Mucosa of stomach (tissue), 1 donor: ENCODE results near the gene APOL5.
"Not testable (repeated sequence)": the region's sequence is repeated elsewhere in the genome, so short reads cannot be mapped to it uniquely, and the experiment has no call there.

Source experiments
- H3K27me3 ChIP-seq: one replicate; pipeline ENCODE4 v1.7.0; 2013; ENCODE audit warnings: mild to moderate bottlenecking, low read length; ENCODE audit not compliant: control insufficient read depth, insufficient read depth
- H3K36me3 ChIP-seq: one replicate; pipeline ENCODE4 v1.7.0; 2013; ENCODE audit warnings: low read length; ENCODE audit not compliant: control insufficient read depth, insufficient read depth
- H3K4me1 ChIP-seq: one replicate; pipeline ENCODE4 v1.7.0; 2013; ENCODE audit warnings: mild to moderate bottlenecking, low read length; ENCODE audit not compliant: control insufficient read depth, insufficient read depth
- H3K4me3 ChIP-seq: one replicate; pipeline ENCODE4 v1.7.0; 2013; ENCODE audit warnings: low read length
- H3K9ac ChIP-seq: one replicate; pipeline ENCODE4 v1.7.0; 2013; ENCODE audit warnings: mild to moderate bottlenecking, low read length, moderate library complexity
- H3K9me3 ChIP-seq: one replicate; pipeline ENCODE4 v1.7.0; 2013; ENCODE audit warnings: mild to moderate bottlenecking, low read length, moderate library complexity; ENCODE audit not compliant: control insufficient read depth
- donor health status: Pancreatic carcinoma.

Gene APOL5, protein sequence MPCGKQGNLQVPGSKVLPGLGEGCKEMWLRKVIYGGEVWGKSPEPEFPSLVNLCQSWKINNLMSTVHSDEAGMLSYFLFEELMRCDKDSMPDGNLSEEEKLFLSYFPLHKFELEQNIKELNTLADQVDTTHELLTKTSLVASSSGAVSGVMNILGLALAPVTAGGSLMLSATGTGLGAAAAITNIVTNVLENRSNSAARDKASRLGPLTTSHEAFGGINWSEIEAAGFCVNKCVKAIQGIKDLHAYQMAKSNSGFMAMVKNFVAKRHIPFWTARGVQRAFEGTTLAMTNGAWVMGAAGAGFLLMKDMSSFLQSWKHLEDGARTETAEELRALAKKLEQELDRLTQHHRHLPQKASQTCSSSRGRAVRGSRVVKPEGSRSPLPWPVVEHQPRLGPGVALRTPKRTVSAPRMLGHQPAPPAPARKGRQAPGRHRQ

DNA sequence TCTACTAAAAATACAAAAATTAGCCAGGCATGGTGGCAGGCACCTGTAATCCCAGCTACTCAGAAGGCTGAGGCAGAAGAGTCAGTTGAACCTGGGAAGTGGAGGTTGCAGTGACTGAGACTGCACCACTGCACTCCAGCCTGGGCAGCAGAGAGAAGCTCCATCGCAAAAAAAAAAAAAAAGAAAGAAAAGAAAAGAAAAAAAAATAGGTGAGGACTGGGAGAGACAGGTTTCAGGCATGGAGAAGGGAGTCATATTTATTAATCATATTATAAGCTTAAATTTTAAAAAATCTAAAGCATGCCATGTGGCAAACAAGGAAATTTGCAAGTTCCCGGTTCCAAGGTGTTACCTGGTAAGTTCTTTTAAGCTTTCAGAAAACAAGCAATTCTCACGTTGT is at the start of gene APOL5:
TSS of gene APOL5 (plus strand) at position 301 of the 400 bp plus-strand sequence. CDS start at position 301, 0 bp downstream.
- Histone ChIP-seq H3K36me3 (no peaks in the 10 kb centered on the region), H3K9me3 (no peaks in the 10 kb centered on the region), H3K4me1 (no peaks in the 10 kb centered on the region), H3K9ac (no peak within 1 kb of the TSS), H3K27me3 (no peaks in the 10 kb centered on the region), H3K4me3 (no peak within 1 kb of the TSS)

DNA sequence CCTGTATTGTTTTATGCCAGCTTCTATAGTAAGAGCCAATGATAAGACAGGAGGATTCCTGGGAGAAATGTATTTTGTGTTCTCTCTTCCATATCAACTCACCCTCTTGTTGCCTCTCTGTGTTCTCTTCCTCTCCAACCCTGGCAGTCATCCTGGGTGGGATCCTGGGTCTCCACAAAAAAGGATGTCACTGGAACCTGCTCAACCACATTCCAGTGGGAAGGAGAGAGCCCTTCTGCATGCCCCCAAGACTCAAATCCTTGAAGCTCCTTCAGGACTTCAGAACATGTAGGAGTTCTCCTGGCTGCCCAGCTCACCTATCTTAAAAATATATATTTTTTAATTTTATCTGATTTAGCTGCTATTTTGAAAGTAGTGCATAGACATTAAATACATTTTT is 43.3 kb upstream of the APOL5 start:
- Histone ChIP-seq H3K4me1 (no peaks in the 10 kb centered on the region), H3K9ac (no peak overlapping the region), H3K27me3 (no peaks in the 10 kb centered on the region), H3K36me3 (no peaks in the 10 kb centered on the region), H3K9me3 (no peaks in the 10 kb centered on the region), H3K4me3 (no peak overlapping the region)

DNA sequence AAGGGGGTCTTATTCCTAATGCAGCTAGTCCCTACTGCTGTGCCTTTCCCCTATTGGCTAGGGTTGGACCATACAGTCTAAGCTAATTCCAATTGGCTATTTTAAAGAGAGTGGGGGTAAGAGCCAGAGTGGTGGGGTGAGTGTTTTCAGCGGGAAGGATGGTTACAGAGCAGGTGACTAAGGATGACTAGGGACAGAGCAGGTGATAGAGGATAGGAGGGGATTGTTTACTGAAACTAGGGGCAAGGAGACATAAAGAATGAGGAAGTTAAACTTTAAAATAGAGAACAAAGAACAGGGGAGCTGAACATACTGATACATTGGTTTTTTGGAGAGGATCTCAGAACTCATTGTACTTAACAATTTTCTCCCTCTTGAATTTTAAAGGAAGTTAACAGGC is 41.6 kb upstream of the APOL5 start:
- H3K4me3 ChIP-seq, H3K4me1 ChIP-seq, H3K36me3 ChIP-seq, H3K9me3 ChIP-seq, H3K27me3 ChIP-seq, H3K9ac ChIP-seq: not testable (repeated sequence)

DNA sequence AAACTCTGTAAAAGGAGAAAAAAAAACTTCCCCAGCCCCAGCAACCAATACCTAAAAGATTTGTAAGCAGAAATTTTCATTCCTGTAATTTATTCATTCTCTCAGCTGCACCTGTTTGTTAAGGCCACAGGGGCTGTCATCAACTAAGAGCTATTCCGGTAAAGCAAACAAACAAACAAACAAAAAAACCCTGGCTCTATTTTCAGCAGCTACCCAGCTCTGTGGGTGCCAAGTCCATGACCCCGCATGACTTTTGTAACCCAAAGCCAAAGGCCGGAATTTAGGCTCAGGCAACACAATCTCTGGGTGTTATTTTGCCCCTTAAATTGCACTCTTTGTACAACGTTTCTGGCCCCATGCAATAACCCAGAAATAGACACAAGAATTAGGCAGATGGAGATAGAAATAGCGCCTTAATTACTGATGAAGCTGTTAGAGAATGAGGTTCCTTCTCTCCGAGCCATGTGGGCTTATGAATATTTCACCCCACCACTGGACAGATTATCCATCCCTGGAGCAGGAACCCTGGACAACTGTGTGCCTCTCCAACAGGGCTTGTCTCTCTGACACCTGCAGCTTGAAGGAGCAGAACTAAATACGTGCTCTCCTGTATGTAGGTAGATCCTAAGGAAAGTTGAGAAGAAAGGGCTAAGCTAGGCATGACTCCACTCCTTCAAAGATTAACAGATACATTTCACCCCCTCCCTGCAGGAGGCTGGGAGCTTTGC is 40.0 kb upstream of the APOL5 start:
- no peaks in the 10 kb centered on the region for H3K27me3 ChIP-seq
- H3K4me3 ChIP-seq, result no peak overlapping the region
- no peak overlapping the region for H3K9ac ChIP-seq
- H3K9me3 ChIP-seq, result no peaks in the 10 kb centered on the region
- no peaks in the 10 kb centered on the region for H3K36me3 ChIP-seq
- H3K4me1 ChIP-seq, result no peaks in the 10 kb centered on the region

DNA sequence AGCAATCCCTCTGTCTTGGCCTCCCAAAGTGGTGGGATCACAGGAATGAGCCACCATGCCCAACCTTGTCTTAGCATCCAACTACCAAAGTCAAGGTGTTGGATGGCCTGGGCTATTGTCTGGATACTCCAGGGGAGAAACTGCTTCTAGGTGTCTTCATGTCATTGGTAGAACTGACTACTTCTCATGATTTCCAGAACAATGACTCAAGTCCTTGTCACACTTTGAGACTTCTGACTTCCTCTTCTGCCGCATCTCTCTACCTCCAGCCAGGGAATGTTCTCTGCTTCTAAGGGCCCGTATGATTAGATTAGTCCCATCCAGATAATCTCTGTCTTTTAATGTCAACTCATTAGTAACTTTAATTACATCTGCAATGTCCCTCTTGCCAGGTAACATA is 38.8 kb upstream of the APOL5 start:
- Histone ChIP-seq H3K9ac (no peak overlapping the region), H3K4me1 (no peaks in the 10 kb centered on the region), H3K9me3 (no peaks in the 10 kb centered on the region), H3K4me3 (no peak overlapping the region), H3K27me3 (no peaks in the 10 kb centered on the region), H3K36me3 (no peaks in the 10 kb centered on the region)

DNA sequence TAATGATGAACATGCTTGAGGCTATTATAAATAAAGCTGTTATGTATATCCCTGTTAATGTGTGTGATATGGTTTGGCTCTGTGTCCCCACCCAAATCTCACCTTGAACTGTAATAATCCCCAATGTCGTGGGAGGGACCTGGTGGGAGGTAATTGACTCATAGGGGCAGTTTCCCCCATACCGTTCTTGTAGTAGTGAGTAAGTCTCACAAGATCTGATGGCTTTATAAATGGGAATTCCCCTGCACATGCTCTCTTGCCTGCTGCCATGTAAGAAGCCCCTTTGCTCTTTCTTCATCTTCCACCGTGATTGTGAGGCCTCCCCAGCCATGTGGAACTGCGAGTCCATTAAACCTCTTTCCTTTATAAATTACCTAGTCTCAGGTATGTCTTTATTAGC is 38.2 kb upstream of the APOL5 start:
- not testable (repeated sequence) for H3K36me3 ChIP-seq, H3K4me1 ChIP-seq

DNA sequence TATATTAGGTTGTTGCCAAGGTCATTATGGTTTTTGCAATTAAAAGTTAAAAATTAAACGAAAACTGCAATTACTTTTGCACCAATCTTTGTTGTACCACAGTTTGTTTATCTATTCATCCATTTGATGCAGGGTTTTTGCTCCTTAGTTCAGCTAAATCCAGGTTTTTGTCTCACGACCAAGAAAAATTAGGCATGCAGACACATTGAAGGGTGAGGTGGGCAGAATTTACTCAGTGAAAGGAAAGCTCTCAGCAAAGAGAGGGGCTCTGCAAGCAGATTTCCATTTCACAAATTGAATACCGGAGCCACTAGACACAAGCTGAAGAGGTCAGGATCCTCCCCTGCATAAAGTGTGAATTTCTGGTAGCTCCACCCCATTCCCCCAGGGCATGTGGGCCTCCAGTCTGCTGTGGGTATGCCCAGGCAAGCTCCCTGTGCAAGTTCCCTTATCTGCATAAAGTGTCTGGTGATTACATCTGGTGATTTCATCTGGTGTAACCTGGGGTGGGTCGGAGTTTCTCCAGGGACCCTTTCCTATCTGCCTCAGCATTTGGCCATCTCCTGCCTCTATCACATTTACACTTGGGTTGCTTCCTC is 36.1 kb upstream of the APOL5 start:
- H3K4me1 ChIP-seq, result no peaks in the 10 kb centered on the region

More for the DNA sequence above, 38.2 kb upstream of the APOL5 start:
- not testable (repeated sequence) for H3K9me3 ChIP-seq, H3K9ac ChIP-seq, H3K4me3 ChIP-seq, H3K27me3 ChIP-seq

DNA sequence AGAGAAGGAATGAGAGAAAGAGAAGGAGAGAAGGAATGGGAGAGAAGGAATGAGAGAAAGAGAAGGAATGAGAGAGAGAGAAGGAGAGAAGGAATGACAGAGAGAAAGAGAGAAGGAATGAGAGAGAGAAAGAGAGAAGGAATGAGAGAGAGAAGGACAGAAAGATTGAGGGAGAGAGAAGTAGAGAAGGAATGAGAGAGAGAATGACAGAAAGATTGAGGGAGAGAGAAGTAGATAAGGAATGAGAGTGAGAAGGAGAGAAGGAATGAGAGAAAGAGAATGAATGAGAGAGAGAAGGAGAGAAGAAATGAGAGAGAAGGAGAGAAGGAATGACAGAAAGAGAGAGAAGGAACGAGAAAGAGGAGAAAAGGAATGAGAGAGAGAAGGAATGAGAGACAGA is 34.1 kb upstream of the APOL5 start:
- no peaks in the 10 kb centered on the region for H3K36me3 ChIP-seq
- no peaks in the 10 kb centered on the region for H3K4me1 ChIP-seq
- no peak overlapping the region for H3K9ac ChIP-seq
- no peaks in the 10 kb centered on the region for H3K9me3 ChIP-seq
- H3K4me3 ChIP-seq, result no peak overlapping the region
- H3K27me3 ChIP-seq, result no peaks in the 10 kb centered on the region

More for the DNA sequence above, 36.1 kb upstream of the APOL5 start:
- Histone ChIP-seq H3K36me3 (no peaks in the 10 kb centered on the region), H3K9ac (no peak overlapping the region), H3K27me3 (no peaks in the 10 kb centered on the region), H3K4me3 (no peak overlapping the region), H3K9me3 (no peaks in the 10 kb centered on the region)

DNA sequence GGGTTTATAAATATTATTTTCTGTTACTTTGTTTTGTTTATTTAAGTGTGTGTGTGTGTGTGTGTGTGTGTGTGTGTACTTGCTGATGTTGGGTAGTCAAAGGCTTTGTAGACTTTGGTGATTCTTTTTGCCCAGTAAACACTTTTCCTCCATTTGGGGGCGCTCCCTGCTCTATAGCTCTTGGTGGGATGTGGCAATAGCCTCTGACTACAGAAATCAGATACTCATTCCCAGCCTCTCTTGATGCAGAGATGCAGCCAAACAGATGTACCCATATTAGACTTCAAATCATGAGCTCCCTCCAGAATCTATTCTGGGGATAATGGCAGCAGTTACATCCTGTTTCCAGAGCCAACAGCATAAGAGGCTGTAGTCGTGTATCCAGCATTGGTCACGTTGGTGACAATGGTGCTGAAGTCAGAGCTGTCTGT is 33.4 kb upstream of the APOL5 start:
- no peaks in the 10 kb centered on the region for H3K9me3 ChIP-seq
- H3K36me3 ChIP-seq, result no peaks in the 10 kb centered on the region
- no peaks in the 10 kb centered on the region for H3K27me3 ChIP-seq
- no peak overlapping the region for H3K9ac ChIP-seq
- H3K4me3 ChIP-seq, result no peak overlapping the region
- no peaks in the 10 kb centered on the region for H3K4me1 ChIP-seq

DNA sequence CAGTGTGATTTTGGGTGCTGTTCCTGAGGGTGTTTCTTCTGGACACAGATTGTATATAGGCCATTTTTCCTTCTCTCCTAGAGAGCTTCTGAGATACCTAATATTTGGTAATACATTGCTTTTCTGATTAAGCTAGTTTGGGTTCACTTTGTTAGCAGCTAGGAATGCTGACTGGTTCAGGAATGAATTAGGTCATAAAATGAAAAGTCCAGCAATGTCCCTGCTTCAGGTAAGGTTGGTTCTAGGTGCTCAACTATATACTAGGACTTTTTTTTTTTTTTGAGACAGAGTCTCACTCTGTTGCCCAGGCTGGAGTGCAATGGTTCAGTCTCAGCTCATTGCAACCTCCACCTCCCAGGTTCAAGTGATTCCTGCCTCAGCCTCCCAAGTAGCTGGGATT is 32.9 kb upstream of the APOL5 start:
- Histone ChIP-seq H3K36me3 (no peaks in the 10 kb centered on the region), H3K27me3 (no peaks in the 10 kb centered on the region), H3K9me3 (no peaks in the 10 kb centered on the region), H3K4me3 (no peak overlapping the region), H3K9ac (no peak overlapping the region), H3K4me1 (no peaks in the 10 kb centered on the region)

DNA sequence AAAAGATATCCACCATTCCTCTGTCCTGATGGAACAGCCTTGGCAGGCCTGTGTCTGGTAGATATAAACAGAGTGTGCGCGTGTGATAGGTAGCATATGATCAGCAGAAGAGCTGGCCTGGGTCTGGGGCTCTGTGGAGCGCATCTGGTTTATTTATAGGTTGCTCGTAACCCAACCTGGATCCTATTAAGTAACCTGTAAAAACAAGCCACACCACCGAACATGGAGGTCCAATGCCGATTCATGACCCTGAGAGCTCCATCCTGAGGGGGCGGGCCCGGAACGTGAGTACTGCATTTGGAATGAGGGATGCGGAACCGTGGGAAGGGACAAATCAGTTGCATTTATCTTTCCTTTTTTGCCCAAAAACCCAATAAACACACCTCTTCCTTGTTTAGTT is 31.9 kb upstream of the APOL5 start:
- Histone ChIP-seq H3K9me3 (no peaks in the 10 kb centered on the region), H3K27me3 (no peaks in the 10 kb centered on the region), H3K4me1 (no peaks in the 10 kb centered on the region), H3K36me3 (no peaks in the 10 kb centered on the region), H3K4me3 (no peak overlapping the region), H3K9ac (no peak overlapping the region)

DNA sequence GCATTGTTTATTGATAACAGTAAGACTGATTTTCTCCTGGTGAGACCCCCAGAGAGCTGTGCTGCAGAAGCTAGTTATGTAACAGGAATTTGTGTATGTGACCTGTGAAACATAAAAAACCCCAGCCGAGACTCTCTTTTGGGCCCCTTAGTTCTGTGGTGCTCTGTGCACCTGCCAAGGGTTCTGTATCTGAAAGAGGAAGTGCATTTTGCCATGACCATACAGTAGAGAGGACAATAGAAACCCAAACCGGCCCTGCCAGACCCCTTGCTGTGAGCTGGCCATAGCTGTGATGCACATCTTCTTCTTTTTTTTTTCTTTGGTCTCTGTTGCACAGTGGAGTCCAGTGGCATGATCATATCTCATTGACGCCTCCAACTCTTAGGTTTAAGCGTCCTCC is 31.4 kb upstream of the APOL5 start:
- Histone ChIP-seq H3K4me3 (no peak overlapping the region), H3K9ac (no peak overlapping the region), H3K9me3 (no peaks in the 10 kb centered on the region), H3K4me1 (no peaks in the 10 kb centered on the region), H3K27me3 (no peaks in the 10 kb centered on the region), H3K36me3 (no peaks in the 10 kb centered on the region)
